Coronary artery (tissue), 2 donors: ENCODE data around the gene SCFD2.
"Not testable (repeated sequence)": the region's sequence is repeated elsewhere in the genome, so short reads cannot be mapped to it uniquely, and the experiment has no call there.

Source experiments
- DNase-seq: peaks from one replicate; pipeline ENCODE4 v3.0.0-alpha.2; 2017; ENCODE audit warnings: low spot score
- H3K27ac ChIP-seq, 2 donors: fragments of 200-600 bp; sonication (generic); one replicate each; pipeline ENCODE4 v1.5.1; 2016 to 2019
- H3K4me3 ChIP-seq: fragments of 200-600 bp; sonication (generic); 2 replicates; pipeline ENCODE4 v1.5.1; 2016; ENCODE audit warnings: mild to moderate bottlenecking, moderate library complexity
- TF ChIP-seq, protein P1 (sequence below): fragments of 200-600 bp; sonication (generic); IDR thresholded peaks from one replicate; pipeline ENCODE4 v1.5.1; 2019; ENCODE audit warnings: antibody characterized with exemption

Gene SCFD2

DNA sequence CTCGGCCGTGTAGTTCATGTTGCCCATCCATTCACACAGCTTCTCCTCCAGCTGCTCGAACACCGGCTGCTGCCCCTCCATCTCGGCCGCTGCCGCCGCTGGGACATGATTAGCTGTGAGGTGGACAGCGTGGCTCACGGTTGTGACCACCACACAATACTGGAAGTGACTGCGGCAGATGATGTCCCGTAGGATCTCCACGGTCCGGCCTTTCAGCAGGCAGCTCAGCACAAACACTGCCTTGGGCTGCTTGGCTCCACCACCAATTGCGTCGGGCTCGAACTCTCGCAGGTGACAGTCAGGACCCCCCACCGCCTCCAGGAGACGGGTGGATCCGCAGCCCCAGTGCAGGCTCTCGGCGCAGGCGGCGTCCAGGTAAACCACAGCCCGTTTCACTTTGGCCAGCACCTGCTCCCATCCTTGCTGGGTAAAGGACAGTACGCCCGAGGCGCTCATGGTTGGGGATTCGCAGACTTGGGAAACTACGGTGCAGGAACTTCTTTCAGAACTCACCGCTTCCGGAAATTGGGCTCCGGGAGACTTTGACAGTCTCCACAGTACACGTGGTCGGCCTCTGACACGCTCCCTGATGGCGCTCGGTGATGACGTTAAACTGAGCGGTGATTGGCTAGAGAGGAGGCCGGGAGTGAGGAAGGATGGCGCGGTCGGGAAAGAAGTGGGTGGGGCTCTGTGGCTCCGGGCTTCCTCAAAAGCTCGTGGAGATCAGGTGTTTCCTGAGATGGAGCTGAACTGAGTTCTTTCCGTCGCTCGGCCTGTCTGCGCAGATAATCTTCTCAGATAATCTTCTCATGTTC lies at the start of gene SCFD2:
Gene SCFD2 (minus strand): TSS at position 576 of the 815 bp plus-strand sequence.
- peak; percentile 99 for DNase-seq
- Histone ChIP-seq H3K4me3 (peak within 1 kb of the TSS; percentile 90), H3K27ac (peak within 1 kb of the TSS in 1 of 2 donors; percentile 33)
- TF ChIP-seq, protein P1, sequence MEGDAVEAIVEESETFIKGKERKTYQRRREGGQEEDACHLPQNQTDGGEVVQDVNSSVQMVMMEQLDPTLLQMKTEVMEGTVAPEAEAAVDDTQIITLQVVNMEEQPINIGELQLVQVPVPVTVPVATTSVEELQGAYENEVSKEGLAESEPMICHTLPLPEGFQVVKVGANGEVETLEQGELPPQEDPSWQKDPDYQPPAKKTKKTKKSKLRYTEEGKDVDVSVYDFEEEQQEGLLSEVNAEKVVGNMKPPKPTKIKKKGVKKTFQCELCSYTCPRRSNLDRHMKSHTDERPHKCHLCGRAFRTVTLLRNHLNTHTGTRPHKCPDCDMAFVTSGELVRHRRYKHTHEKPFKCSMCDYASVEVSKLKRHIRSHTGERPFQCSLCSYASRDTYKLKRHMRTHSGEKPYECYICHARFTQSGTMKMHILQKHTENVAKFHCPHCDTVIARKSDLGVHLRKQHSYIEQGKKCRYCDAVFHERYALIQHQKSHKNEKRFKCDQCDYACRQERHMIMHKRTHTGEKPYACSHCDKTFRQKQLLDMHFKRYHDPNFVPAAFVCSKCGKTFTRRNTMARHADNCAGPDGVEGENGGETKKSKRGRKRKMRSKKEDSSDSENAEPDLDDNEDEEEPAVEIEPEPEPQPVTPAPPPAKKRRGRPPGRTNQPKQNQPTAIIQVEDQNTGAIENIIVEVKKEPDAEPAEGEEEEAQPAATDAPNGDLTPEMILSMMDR, result no peak

DNA sequence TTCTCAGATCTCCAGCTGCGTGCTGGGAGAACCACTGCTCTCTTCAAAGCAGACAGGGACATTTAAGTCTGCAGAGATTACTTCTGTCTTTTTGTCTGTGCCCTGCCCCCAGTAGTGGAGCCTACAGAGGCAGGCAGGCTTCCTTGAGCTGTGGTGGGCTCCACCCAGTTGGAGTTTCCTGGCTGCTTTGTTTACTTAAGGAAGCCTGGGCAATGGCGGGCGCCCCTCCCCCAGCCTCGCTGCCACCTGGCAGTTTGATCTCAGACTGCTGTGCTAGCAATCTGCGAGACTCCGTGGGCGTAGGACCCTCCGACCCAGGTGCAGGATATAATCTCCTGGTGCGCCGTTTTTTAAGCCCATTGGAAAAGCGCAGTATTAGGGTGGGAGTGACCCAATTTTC lies 43.6 kb upstream of the SCFD2 start:
- not testable (repeated sequence) for H3K4me3 ChIP-seq, H3K27ac ChIP-seq, DNase-seq

DNA sequence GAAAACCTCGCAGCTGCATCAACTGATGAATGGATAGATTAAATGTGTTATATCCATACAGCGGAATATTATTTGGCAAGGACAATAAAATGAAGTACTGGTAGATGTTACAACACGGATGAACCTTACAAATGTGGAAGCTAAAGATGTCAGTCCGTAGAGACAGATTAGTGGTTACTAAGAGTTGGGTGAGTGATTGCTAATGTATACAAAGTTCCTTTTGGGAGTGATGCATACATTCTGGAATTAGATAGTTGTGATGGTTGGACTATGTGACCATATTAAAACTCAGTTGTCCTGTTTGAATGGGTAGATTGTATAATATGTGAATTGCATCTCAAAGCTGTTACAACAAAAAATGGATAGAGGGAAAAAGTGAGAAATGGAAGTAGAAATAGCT lies 14.4 kb upstream of the SCFD2 start:
- TF ChIP-seq, protein P1, result no peak
- DNase-seq, result no peak
- H3K4me3 ChIP-seq, result no peak overlapping the region
- H3K27ac ChIP-seq, result no peak overlapping the region

DNA sequence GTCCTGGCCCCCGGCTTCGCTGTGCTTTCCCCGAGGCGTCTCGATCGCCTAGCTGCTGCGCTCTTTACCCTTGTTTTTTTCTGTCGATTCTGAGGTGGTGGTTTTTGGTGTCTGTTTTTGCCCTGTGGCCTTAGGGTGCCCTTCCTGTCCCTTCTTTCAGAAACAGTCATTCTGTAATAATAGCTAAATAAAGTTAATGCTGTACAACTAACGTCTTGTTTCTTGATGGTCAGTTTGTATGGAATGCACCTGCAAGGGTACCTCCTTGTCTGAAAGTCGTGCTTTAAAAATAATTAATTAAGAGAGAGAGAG lies 12.3 kb upstream of the SCFD2 start:
- no peak for DNase-seq
- Histone ChIP-seq H3K27ac (peak overlapping the region; percentile 70 to 89), H3K4me3 (peak overlapping the region; percentile 95)
- TF ChIP-seq, protein P1, result no peak

DNA sequence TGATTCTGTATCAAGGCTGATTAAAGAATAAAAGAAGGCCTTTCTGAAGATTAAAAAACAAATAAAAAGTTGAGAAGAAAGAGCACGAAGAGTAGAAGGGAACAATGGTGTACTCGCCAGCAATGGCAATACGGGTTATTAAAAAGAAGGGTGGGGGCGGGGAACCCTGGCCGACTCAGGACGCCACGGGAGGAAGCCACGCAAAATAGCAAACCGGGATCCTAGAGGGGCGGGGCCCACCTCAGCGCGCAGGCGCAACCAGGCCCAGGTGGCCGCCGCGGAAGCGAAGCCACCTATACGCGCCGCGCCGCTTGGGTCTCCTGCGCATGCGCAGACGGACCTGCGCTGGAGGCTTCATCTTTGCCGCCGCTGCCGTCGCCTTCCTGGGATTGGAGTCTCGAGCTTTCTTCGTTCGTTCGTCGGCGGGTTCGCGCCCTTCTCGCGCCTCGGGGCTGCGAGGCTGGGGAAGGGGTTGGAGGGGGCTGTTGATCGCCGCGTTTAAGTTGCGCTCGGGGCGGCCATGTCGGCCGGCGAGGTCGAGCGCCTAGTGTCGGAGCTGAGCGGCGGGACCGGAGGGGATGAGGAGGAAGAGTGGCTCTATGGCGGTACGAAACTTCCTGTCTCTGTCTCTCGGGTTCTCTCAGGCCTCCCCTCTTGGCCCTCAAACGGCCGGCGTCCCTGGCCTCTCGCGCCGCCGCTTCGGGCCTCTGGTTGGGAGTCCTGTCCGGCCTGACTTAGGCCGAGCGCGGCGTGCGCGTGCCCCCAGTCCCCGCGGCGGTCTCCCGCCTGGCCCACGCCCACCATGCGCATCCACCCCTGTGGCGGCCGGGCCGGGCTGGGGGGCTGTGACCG lies 11.7 kb upstream of the SCFD2 start, which contains the start of gene FIP1L1:
Gene FIP1L1 (plus strand): TSS at position 323 of the 852 bp plus-strand sequence. CDS start 198 bp downstream, at position 521.
- peak within 1 kb of the TSS; percentile 95 for H3K4me3 ChIP-seq
- TF ChIP-seq, protein P1, result no peak
- peak within 1 kb of the TSS; percentile 70 to 89 for H3K27ac ChIP-seq
- peak; percentile 94 for DNase-seq

DNA sequence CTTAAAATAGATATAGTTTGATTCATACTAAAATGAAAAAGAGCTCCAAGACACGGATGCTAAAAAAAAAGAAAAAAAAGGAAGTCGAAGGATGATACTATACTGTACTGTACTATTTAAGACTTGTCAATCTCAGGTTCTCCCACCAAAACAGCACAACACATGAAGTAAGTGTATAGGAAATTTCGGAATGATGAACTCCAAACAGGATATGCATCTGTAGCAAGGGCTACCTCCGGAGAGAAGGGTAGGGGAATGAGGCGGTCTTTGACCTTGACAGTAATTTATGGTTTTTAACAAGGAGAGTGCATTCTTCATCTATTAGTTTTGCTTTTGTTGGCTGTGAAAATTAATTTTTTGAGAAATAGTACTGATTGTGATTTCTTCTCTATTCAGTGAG lies 11.0 kb upstream of the SCFD2 start:
- H3K27ac ChIP-seq, result peak overlapping the region in 1 of 2 donors; percentile 89
- H3K4me3 ChIP-seq, result peak overlapping the region; percentile 95
- DNase-seq, result no peak
- TF ChIP-seq, protein P1, result no peak

DNA sequence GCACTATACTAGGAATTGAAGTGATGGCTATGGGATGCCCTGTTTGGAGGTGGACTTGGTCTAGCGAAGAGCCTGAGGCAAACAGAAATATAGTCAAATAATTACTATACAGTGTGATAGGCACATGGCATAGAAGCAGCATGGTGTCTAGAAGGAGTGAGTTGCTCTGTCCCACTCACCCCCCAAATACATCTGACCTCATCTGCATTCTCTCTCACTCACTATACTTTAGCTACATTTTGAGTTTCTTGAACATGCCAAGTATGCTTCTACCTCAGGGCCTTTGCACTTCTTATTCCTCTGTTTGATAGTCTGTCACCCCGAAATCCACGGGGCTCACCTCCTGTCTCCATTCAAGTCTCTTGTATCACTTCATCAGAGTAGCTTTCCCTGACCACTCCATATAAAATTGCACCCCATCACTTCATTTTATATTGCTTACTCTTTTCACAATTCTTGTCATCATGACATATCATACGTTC lies 9.0 kb upstream of the SCFD2 start:
- no peak for DNase-seq
- Histone ChIP-seq H3K27ac (no peak overlapping the region), H3K4me3 (no peak overlapping the region)
- TF ChIP-seq, protein P1, result no peak
